Measurements from ENCODE around the gene EME1.

DNA sequence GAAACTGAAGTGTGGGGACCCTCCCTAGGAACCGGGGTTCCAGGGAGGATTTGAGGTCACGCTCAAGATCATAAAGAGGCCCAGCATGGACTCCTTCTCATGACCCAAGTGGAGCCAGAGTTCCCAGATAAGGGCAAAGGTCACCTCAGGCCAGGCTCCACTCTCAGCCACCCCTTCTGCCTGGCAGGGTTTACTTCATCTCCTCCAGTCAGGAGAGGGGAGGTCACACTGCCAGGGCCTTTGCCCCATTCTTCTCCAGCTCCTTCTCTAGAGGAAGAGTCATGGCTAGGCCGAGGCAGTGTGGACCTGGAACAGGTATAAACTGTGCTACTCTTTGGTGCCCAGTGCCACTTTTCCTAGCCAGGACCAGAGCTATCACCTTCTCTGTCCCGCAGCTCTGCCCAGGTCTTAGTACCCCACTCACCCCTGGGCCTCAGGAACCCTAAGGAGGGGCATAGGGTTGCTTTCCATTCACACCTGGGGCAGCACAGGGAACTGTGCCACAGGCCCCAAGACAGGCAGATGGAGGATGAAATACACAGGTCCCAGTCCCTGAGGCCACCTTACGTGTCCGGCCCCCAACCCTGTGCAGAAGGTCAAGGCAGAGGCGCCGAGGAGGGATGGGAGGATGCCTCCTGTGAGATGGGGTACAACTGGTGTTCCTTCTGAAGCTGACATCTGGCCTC lies 52.1 kb downstream of the EME1 start:
- TF ChIP-seq POLR2AphosphoS5 (IDR thresholded peaks at IDR 0.05; ENCODE audit: low read depth, low read length) = no peak
- no peak for TF ChIP-seq POLR2A (IDR thresholded peaks at IDR 0.05; ENCODE audit: low read depth, low read length)
- TF ChIP-seq TAF1 (IDR thresholded peaks at IDR 0.05; ENCODE audit: borderline replicate concordance, low read depth, low read length) = no peak

Measured in GM12892 (cell line).